ENCODE results near the gene ARSJ. TPM values are rescaled to one million over a fixed set of nuclear protein-coding genes. Genes with fewer than 3 reads are reported as not detected.

Gene ARSJ
- total RNA-seq, 2 experiments from 2014 or later, result not detected

- ATAC-seq (no peak), DNase-seq (no peak)
- H3K4me1 Mint-ChIP-seq (ENCODE audit: low read depth), result peaks cover 13% of the 10 kb centered on the region
- ChIA-PET POLR2A (no interaction called here), CTCF (interaction anchor here (1.4 kb wide), 1 partner anchor 24 kb away, joined by 3 read pairs; no protein-coding TSS in a partner anchor)
- peaks cover 9% of the 10 kb centered on the region for H3K9me3 Mint-ChIP-seq
- TF ChIP-seq CTCF (IDR thresholded peaks at IDR 0.05), result no peak
- H3K27ac Mint-ChIP-seq, result no peak overlapping the region
- peaks cover 46% of the 10 kb centered on the region for H3K27me3 Mint-ChIP-seq
- intact Hi-C loops (cut with micrococcal nuclease), result no loop called here
- no peak overlapping the region for H3K4me3 Mint-ChIP-seq
- H3K36me3 Mint-ChIP-seq (ENCODE audit: low read depth), result no peaks in the 10 kb centered on the region
Observed at GRCh38 chr4:113977526-113977855, 2.0 kb downstream of the ARSJ start.

- ChIA-PET POLR2A (no interaction called here), CTCF (interaction anchor here (1.2 to 1.4 kb wide), 2 partner anchors 24 to 244 kb away, joined by 3 read pairs; no protein-coding TSS in a partner anchor)
- TF ChIP-seq CTCF (IDR thresholded peaks at IDR 0.05), result no peak
- H3K9me3 Mint-ChIP-seq, result peaks cover 9% of the 10 kb centered on the region
- H3K4me3 Mint-ChIP-seq, result no peak overlapping the region
- peaks cover 44% of the 10 kb centered on the region for H3K27me3 Mint-ChIP-seq
- DNase-seq (no peak), ATAC-seq (no peak)
- no peak overlapping the region for H3K27ac Mint-ChIP-seq
- no peaks in the 10 kb centered on the region for H3K36me3 Mint-ChIP-seq (ENCODE audit: low read depth)
- H3K4me1 Mint-ChIP-seq (ENCODE audit: low read depth), result peaks cover 13% of the 10 kb centered on the region
- intact Hi-C loops (cut with micrococcal nuclease), result no loop called here
Observed at GRCh38 chr4:113976741-113977525, 2.5 kb downstream of the ARSJ start.

- Mint-ChIP-seq H3K36me3 (ENCODE audit: low read depth) (no peaks in the 10 kb centered on the region), H3K27me3 (peaks cover 34% of the 10 kb centered on the region)
- CTCF ChIA-PET, result interaction anchor here (1.0 to 1.2 kb wide), 2 partner anchors 12 to 245 kb away, joined by 3 read pairs; no protein-coding TSS in a partner anchor
Observed at GRCh38 chr4:113975578-113975977, 3.9 kb downstream of the ARSJ start.

GRCh38 chr4:113974467-113974866 is 5.0 kb downstream of the ARSJ start:
- ChIA-PET CTCF (no interaction called here), POLR2A (no interaction called here)
- DNase-seq (no peak), ATAC-seq (no peak)
- H3K27me3 Mint-ChIP-seq, result peaks cover 27% of the 10 kb centered on the region
- H3K9me3 Mint-ChIP-seq, result peaks cover 9% of the 10 kb centered on the region
- peaks cover 6% of the 10 kb centered on the region for H3K4me1 Mint-ChIP-seq (ENCODE audit: low read depth)
- H3K36me3 Mint-ChIP-seq (ENCODE audit: low read depth), result no peaks in the 10 kb centered on the region
- TF ChIP-seq CTCF (IDR thresholded peaks at IDR 0.05), result no peak
- no peak overlapping the region for H3K27ac Mint-ChIP-seq
- H3K4me3 Mint-ChIP-seq, result no peak overlapping the region
- intact Hi-C loops (cut with micrococcal nuclease), result no loop called here

More at GRCh38 chr4:113975578-113975977, 3.9 kb downstream of the ARSJ start:
- intact Hi-C loops (cut with micrococcal nuclease), result no loop called here
- H3K4me1 Mint-ChIP-seq (ENCODE audit: low read depth), result peaks cover 13% of the 10 kb centered on the region
- H3K27ac Mint-ChIP-seq, result no peak overlapping the region
- DNase-seq (no peak), ATAC-seq (no peak)
- peaks cover 9% of the 10 kb centered on the region for H3K9me3 Mint-ChIP-seq
- H3K4me3 Mint-ChIP-seq, result no peak overlapping the region
- POLR2A ChIA-PET, result no interaction called here
- no peak for TF ChIP-seq CTCF (IDR thresholded peaks at IDR 0.05)

GRCh38 chr4:113973345-113973744 is 6.1 kb downstream of the ARSJ start:
- Mint-ChIP-seq H3K9me3 (peaks cover 9% of the 10 kb centered on the region), H3K27ac (no peak overlapping the region), H3K36me3 (ENCODE audit: low read depth) (no peaks in the 10 kb centered on the region), H3K27me3 (peaks cover 16% of the 10 kb centered on the region), H3K4me1 (ENCODE audit: low read depth) (no peaks in the 10 kb centered on the region), H3K4me3 (no peak overlapping the region)
- no peak for ATAC-seq
- POLR2A ChIA-PET, result no interaction called here
- CTCF ChIA-PET, result no interaction called here
- intact Hi-C loops (cut with micrococcal nuclease), result no loop called here
- TF ChIP-seq CTCF (IDR thresholded peaks at IDR 0.05), result no peak
- no peak for DNase-seq

Data from activated CD8-positive, alpha-beta T cell treated with anti-CD3 and anti-CD28 coated beads for 36 hours (primary cell).